ENCODE results near the gene RPS18.
A peak's percentile ranks its signal among the peaks of the same experiment; 100 is the strongest.
"Not testable (repeated sequence)": the region's sequence is repeated elsewhere in the genome, so short reads cannot be mapped to it uniquely, and the experiment has no call there.

Gene RPS18

GRCh38 chr6:33271468-33272274 is at the start of gene RPS18, which contains the start of gene VPS52:
TSS of gene RPS18 (plus strand) at chr6:33272075. CDS start at chr6:33272120, 45 bp downstream.
TSS of gene VPS52 (minus strand) at chr6:33271876. CDS start at chr6:33271675, 201 bp downstream.
- peak; percentile 96 for DNase-seq (ENCODE audit: low spot score)
- no peak for TF ChIP-seq CTCF (IDR thresholded peaks at IDR 0.05)
- peak within 1 kb of the TSS; percentile 90 for H3K4me3 ChIP-seq
- H3K27ac ChIP-seq: peak within 1 kb of the TSS; percentile 79 to 96

- not testable (repeated sequence) for H3K27ac ChIP-seq; DNase-seq (ENCODE audit: low spot score); H3K4me3 ChIP-seq
Measured at GRCh38 chr6:33226503-33227120, 45.3 kb upstream of the RPS18 start.

- TF ChIP-seq CTCF (IDR thresholded peaks at IDR 0.05): no peak
- DNase-seq (ENCODE audit: low spot score): no peak
Measured at GRCh38 chr6:33235221-33235634, 36.6 kb upstream of the RPS18 start.

GRCh38 chr6:33236328-33236727 is 35.5 kb upstream of the RPS18 start:
- no peak for TF ChIP-seq CTCF (IDR thresholded peaks at IDR 0.05)
- Histone ChIP-seq H3K27ac (no peak overlapping the region), H3K4me3 (no peak overlapping the region)
- DNase-seq (ENCODE audit: low spot score): no peak

More at GRCh38 chr6:33235221-33235634, 36.6 kb upstream of the RPS18 start:
- Histone ChIP-seq H3K4me3 (no peak overlapping the region), H3K27ac (no peak overlapping the region)

- DNase-seq (ENCODE audit: low spot score): no peak
- TF ChIP-seq CTCF (IDR thresholded peaks at IDR 0.05): no peak
Measured at GRCh38 chr6:33236852-33237251, 35.0 kb upstream of the RPS18 start.

GRCh38 chr6:33237741-33238140 is 34.1 kb upstream of the RPS18 start:
- Histone ChIP-seq H3K27ac (no peak overlapping the region), H3K4me3 (no peak overlapping the region)
- peak; percentile 1 for DNase-seq (ENCODE audit: low spot score)
- no peak for TF ChIP-seq CTCF (IDR thresholded peaks at IDR 0.05)

More at GRCh38 chr6:33236852-33237251, 35.0 kb upstream of the RPS18 start:
- Histone ChIP-seq H3K4me3 (no peak overlapping the region), H3K27ac (no peak overlapping the region)

GRCh38 chr6:33241968-33242367 is 29.9 kb upstream of the RPS18 start:
- no peak overlapping the region for H3K27ac ChIP-seq
- TF ChIP-seq CTCF (IDR thresholded peaks at IDR 0.05): no peak
- DNase-seq (ENCODE audit: low spot score): no peak
- H3K4me3 ChIP-seq: no peak overlapping the region
